RWPE2 (cell line): Measurements from ENCODE around the gene HSPA1L.

Experiments
- ATAC-seq: fragments of 200-7000 bp; cut with Tn5 transposase; 3 replicates; pipeline ENCODE4 v1.9.1; 2021; ENCODE audit warnings: low read depth
- DNase-seq: peaks from one replicate; pipeline ENCODE4 v3.0.0-alpha.2; 2020; ENCODE audit warnings: low spot score
- H3K27ac ChIP-seq: fragments of 450-650 bp; 2 replicates; pipeline ENCODE4 v1.5.1; 2017; ENCODE audit warnings: mild to moderate bottlenecking; ENCODE audit not compliant: poor library complexity, severe bottlenecking
- H3K27me3 ChIP-seq: fragments of 250-450 bp; sonication (Bioruptor Pico); 2 replicates; pipeline ENCODE4 v1.5.1; 2021; ENCODE audit warnings: mild to moderate bottlenecking, moderate library complexity; ENCODE audit not compliant: insufficient read depth, poor library complexity, severe bottlenecking
- H3K36me3 ChIP-seq: fragments of 250-450 bp; sonication (Bioruptor Pico); 2 replicates; pipeline ENCODE4 v1.5.1; 2020; ENCODE audit warnings: low read depth, mild to moderate bottlenecking, moderate library complexity
- H3K4me1 ChIP-seq: fragments of 250-450 bp; sonication (Bioruptor Pico); 2 replicates; pipeline ENCODE4 v1.5.1; 2021; ENCODE audit warnings: mild to moderate bottlenecking, moderate library complexity; ENCODE audit not compliant: insufficient read depth, poor library complexity, severe bottlenecking
- H3K4me3 ChIP-seq: fragments of 250-450 bp; sonication (Bioruptor Pico); 2 replicates; pipeline ENCODE4 v1.5.1; 2021; ENCODE audit warnings: mild to moderate bottlenecking, moderate library complexity; ENCODE audit not compliant: severe bottlenecking
- H3K9me3 ChIP-seq: fragments of 250-450 bp; sonication (Bioruptor Pico); 2 replicates; pipeline ENCODE4 v1.5.1; 2021; ENCODE audit warnings: mild to moderate bottlenecking, moderate library complexity; ENCODE audit not compliant: severe bottlenecking
- CTCF ChIP-seq: fragments of 450-650 bp; IDR thresholded peaks from one replicate; pipeline ENCODE4 v1.5.1; 2017; ENCODE audit warnings: mild to moderate bottlenecking, moderate library complexity; ENCODE audit not compliant: poor library complexity, severe bottlenecking

HSPA1L gene

GRCh38 chr6:31782126-31782855 lies 32.8 kb downstream of the HSPA1L start:
- H3K27ac ChIP-seq: no peak overlapping the region
- DNase-seq (no peak), ATAC-seq (no peak)
- H3K27me3 ChIP-seq: no peaks in the 10 kb centered on the region
- H3K36me3 ChIP-seq: peaks cover 72% of the 10 kb centered on the region
- peaks cover under 1% of the 10 kb centered on the region for H3K4me1 ChIP-seq
- no peak for TF ChIP-seq CTCF
- H3K4me3 ChIP-seq: no peak overlapping the region
- no peaks in the 10 kb centered on the region for H3K9me3 ChIP-seq

GRCh38 chr6:31781244-31782125 lies 33.6 kb downstream of the HSPA1L start:
- Histone ChIP-seq H3K4me1 (peaks cover 9% of the 10 kb centered on the region), H3K27me3 (no peaks in the 10 kb centered on the region), H3K27ac (no peak overlapping the region), H3K9me3 (no peaks in the 10 kb centered on the region), H3K4me3 (no peak overlapping the region), H3K36me3 (peaks cover 65% of the 10 kb centered on the region)
- ATAC-seq (no peak), DNase-seq (no peak)
- TF ChIP-seq CTCF: no peak

GRCh38 chr6:31780507-31781243 lies 34.4 kb downstream of the HSPA1L start:
- Histone ChIP-seq H3K36me3 (peaks cover 58% of the 10 kb centered on the region), H3K4me3 (no peak overlapping the region), H3K9me3 (no peaks in the 10 kb centered on the region), H3K27me3 (no peaks in the 10 kb centered on the region), H3K4me1 (peaks cover 13% of the 10 kb centered on the region), H3K27ac (no peak overlapping the region)
- DNase-seq: no peak
- ATAC-seq: no peak
- TF ChIP-seq CTCF: no peak

- no peaks in the 10 kb centered on the region for H3K27me3 ChIP-seq
- peaks cover 19% of the 10 kb centered on the region for H3K4me1 ChIP-seq
- no peak overlapping the region for H3K27ac ChIP-seq
- no peak overlapping the region for H3K4me3 ChIP-seq
- H3K36me3 ChIP-seq: peaks cover 50% of the 10 kb centered on the region
- DNase-seq (no peak), ATAC-seq (no peak)
- H3K9me3 ChIP-seq: no peaks in the 10 kb centered on the region
- no peak for TF ChIP-seq CTCF
Observed at GRCh38 chr6:31779908-31780307, 35.2 kb downstream of the HSPA1L start.
